Naive B cell (primary cell): ENCODE data around the gene WDSUB1. TPM values are rescaled to one million over a fixed set of nuclear protein-coding genes. Genes with fewer than 3 reads are reported as not detected.
A peak's percentile ranks its signal among the peaks of the same experiment; 100 is the strongest.

ENCODE experiments used
- ATAC-seq, 2 donors: fragments of 150-1000 bp; cut with Tn5 transposase; 2 replicates each; pipeline ENCODE4 v1.10.0; 2021; ENCODE audit warnings: low read depth in 2 of 2, mild to moderate bottlenecking in 2 of 2, moderate library complexity in 2 of 2
- DNase-seq: peaks from one replicate; pipeline ENCODE4 v3.0.0; 2022
- H3K27ac Mint-ChIP-seq, 6 donors: one replicate each; pipeline ENCODE4 v1.8.0; 2020 to 2022; ENCODE audit warnings: mild to moderate bottlenecking in 6 of 6, mixed read lengths in 6 of 6, moderate library complexity in 5 of 6, inconsistent platforms in 2 of 6
- H3K27me3 Mint-ChIP-seq, 3 donors: one replicate each; pipeline ENCODE4 v1.8.0; 2021 to 2022; ENCODE audit warnings: mixed read lengths in 3 of 3, mild to moderate bottlenecking in 1 of 3
- H3K36me3 Mint-ChIP-seq, 2 donors: one replicate each; pipeline ENCODE4 v1.8.0; 2020 to 2022; ENCODE audit warnings: mixed read lengths in 2 of 2, inconsistent platforms in 1 of 2, mild to moderate bottlenecking in 1 of 2
- H3K4me1 Mint-ChIP-seq, 3 donors: one replicate each; pipeline ENCODE4 v1.8.0; 2020 to 2022; ENCODE audit warnings: mixed read lengths in 3 of 3, inconsistent platforms in 1 of 3, mild to moderate bottlenecking in 1 of 3, moderate library complexity in 1 of 3
- H3K4me3 Mint-ChIP-seq, 8 donors: one replicate each; pipeline ENCODE4 v1.8.0; 2020 to 2022; ENCODE audit warnings: mild to moderate bottlenecking in 8 of 8, mixed read lengths in 8 of 8, moderate library complexity in 8 of 8, inconsistent platforms in 2 of 8
- H3K9me3 Mint-ChIP-seq, 7 donors: one replicate each; pipeline ENCODE4 v1.8.0; 2020 to 2022; ENCODE audit warnings: mixed read lengths in 7 of 7, mild to moderate bottlenecking in 5 of 7, inconsistent platforms in 2 of 7, moderate library complexity in 1 of 7
- polyA plus RNA-seq, 6 donors: library from polyadenylated mRNA; unstranded; fragments of 300-500 nt; fragmentation: Illumina TruSeq; gene quantifications; one replicate each; pipeline ENCODE4 v1.2.3, GENCODE V29; 2021; ENCODE audit warnings: low read depth in 6 of 6

Gene WDSUB1
- polyA plus RNA-seq, 6 donors from 2014 or later, result 19.6 to 33.8 (median 25.9) TPM

DNA sequence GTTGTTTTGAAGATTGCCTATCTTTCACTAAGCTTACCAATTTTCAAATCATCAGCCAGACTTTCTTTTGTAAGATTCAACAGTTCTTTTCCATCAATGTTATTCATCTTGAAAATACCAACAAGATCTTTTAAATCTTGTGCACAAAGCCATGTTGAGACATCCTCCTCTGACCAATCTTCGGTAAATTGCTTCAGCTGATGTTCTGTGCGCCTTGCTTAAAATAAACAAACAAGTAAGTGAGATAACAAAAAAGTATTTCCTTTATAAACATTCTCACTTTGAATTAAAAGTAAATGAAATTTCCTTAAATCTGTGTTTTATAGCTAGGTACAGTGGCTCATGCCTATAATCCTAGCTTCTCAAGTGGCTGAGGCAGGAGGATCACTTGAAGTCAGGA lies 30.3 kb downstream of the WDSUB1 start:
- no peak for ATAC-seq
- no peak overlapping the region for H3K4me3 Mint-ChIP-seq

DNA sequence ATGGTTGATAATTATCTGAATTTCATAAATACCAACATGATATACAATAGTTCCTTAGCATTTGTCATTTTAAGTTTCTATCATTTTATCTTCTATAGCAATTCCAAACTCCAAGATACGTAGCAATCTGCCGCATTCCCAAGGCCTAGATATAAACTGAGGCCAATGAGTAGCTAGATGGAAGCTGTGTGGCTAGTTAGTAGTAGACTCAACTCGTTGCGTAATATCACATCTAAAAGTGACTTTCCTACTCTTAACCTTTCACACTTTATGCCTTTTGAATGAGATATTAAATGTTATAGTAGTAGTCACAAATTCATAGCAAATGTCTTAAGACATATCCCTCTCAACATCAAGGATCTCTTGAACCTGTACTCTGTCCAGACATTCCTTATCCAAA lies 33.6 kb downstream of the WDSUB1 start:
- H3K27ac Mint-ChIP-seq, result peak overlapping the region in 1 of 6 donors; percentile 49
- H3K4me3 Mint-ChIP-seq, result no peak overlapping the region
- H3K4me1 Mint-ChIP-seq, result peaks cover 8 to 25% (median 19%) of the 10 kb centered on the region in 3 donors
- no peak for DNase-seq
- no peak for ATAC-seq
- H3K36me3 Mint-ChIP-seq, result peaks cover 10 to 17% of the 10 kb centered on the region in 2 donors
- H3K27me3 Mint-ChIP-seq, result no peaks in the 10 kb centered on the region
- H3K9me3 Mint-ChIP-seq, result no peaks in the 10 kb centered on the region

More for the DNA sequence above, 30.3 kb downstream of the WDSUB1 start:
- no peaks in the 10 kb centered on the region for H3K9me3 Mint-ChIP-seq
- H3K27ac Mint-ChIP-seq, result no peak overlapping the region
- H3K27me3 Mint-ChIP-seq, result no peaks in the 10 kb centered on the region
- peaks cover 10 to 13% of the 10 kb centered on the region in 2 donors for H3K36me3 Mint-ChIP-seq
- peaks cover 0 to 9% (median 0%) of the 10 kb centered on the region in 3 donors for H3K4me1 Mint-ChIP-seq
- no peak for DNase-seq

DNA sequence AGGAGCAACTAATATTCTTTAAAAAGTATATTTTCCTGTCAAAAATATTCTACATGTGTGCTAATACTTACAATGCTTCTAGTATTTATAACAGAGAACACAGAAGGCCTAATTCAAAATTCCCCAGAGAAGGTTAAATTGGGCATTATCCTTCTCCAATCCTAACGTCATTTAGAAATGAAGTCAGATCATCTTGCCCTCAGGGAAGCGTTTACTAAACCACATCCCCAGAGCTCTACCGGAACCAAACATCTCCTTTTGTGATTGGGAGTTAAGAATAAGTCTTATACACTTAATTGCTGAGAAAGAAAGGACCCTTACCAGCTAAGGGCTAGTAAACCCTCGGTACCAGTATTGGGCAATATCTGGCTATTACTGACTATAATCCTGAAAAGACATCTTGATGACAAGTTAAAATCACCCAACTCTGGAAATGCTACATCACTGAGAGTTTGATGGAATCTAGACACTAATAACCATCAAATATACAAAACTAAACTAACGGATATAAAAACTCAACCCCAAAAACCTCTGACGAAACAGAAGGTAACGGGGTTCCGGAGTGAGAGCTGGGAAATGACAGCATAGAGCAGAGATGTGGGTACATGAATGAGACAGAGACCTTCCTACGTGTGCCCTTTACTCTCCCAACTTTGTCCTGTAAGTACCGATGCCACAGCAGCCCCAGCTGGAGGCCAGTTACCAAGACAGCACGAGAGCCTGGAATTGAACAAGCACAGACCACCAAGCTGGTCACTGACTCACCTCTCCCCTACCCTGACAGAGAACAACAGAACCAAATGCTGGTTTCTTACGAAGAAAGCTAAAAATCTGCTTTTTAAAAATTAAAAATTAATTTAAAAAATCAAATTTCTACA lies 35.0 kb downstream of the WDSUB1 start:
- H3K27me3 Mint-ChIP-seq, result no peaks in the 10 kb centered on the region
- H3K9me3 Mint-ChIP-seq, result peaks cover 0 to 8% (median 0%) of the 10 kb centered on the region in 7 donors
- no peak overlapping the region for H3K27ac Mint-ChIP-seq
- no peak for DNase-seq
- peaks cover 8 to 25% (median 19%) of the 10 kb centered on the region in 3 donors for H3K4me1 Mint-ChIP-seq
- H3K4me3 Mint-ChIP-seq, result no peak overlapping the region
- no peak for ATAC-seq
- H3K36me3 Mint-ChIP-seq, result peaks cover 10 to 29% of the 10 kb centered on the region in 2 donors

DNA sequence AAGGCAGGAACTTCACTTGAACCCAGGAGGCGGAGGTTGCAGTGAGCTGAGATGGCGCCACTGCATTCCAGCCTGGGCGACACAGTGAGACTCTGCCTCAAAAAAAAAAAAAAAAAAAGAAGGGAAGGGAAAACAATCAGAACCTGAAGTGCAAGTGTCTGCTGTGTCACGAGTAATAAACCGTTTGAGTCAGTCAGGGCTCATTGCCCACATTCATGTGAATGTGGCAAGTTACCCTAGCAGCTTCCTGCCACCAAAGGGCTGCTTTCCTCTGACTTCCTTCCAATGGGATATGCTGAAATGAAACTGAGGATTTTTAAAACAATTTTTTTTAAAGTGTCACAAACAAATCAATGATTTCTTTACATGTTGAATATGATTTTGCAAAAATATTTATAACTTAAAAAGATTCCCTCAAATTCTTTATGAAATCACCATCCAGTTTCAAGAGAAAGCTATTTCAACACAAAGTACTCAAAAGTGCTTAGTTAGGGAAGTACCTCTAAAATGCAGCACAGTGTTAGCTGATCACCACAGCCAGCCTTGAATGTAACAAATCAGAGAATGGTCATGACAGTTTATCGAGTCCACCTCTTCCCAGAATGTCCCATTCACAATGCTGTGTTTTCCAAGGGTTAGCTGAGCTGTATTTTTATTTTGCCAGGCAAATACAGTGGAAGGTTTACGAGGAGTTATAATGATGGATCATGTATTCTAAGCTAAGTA lies 36.4 kb downstream of the WDSUB1 start:
- no peaks in the 10 kb centered on the region for H3K27me3 Mint-ChIP-seq
- H3K4me1 Mint-ChIP-seq, result peaks cover 8 to 30% (median 19%) of the 10 kb centered on the region in 3 donors
- ATAC-seq (peak; percentile 71 to 82), DNase-seq (peak; percentile 20)
- H3K4me3 Mint-ChIP-seq, result peak overlapping the region in 2 of 8 donors; percentile 45 to 77
- H3K9me3 Mint-ChIP-seq, result peaks cover 0 to 8% (median 3%) of the 10 kb centered on the region in 7 donors
- peaks cover 19 to 38% of the 10 kb centered on the region in 2 donors for H3K36me3 Mint-ChIP-seq
- peak overlapping the region in 5 of 6 donors; percentile 12 to 81 (median 69) for H3K27ac Mint-ChIP-seq

DNA sequence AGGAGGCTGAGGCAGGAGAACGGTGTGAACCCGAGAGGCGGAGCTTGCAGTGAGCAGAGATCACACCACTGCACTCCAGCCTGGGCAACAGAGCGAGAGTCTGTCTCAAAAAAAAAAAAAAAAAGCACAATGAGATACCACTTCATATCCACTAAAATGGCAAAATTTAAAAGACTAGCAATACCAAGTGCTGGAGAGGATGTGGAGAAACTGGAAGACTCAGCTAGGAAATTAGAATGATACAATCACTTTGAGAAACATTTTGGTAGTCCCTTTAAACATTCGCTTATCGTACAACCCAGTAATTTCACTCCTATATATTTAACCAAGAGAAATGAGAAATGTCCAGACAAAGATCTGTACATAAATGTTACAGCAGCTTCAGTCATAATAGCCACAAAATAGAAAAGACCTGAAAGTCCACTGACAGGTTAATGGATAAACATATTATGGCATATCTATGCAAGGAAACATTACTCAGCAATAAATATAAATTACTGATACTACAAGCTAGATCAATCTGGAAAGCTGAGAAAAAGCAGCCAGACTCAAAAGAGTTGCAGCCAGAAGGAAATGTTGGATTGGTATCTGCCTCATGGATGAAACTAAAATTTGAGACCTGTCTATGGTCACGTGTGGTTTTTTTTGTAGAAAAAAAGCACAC lies 40.0 kb downstream of the WDSUB1 start:
- DNase-seq (no peak), ATAC-seq (no peak)
- no peaks in the 10 kb centered on the region for H3K27me3 Mint-ChIP-seq
- peaks cover 31 to 56% of the 10 kb centered on the region in 2 donors for H3K36me3 Mint-ChIP-seq
- peaks cover 0 to 8% (median 3%) of the 10 kb centered on the region in 7 donors for H3K9me3 Mint-ChIP-seq
- peak overlapping the region in 1 of 6 donors; percentile 47 for H3K27ac Mint-ChIP-seq
- H3K4me3 Mint-ChIP-seq, result no peak overlapping the region
- peaks cover 11 to 23% (median 19%) of the 10 kb centered on the region in 3 donors for H3K4me1 Mint-ChIP-seq

DNA sequence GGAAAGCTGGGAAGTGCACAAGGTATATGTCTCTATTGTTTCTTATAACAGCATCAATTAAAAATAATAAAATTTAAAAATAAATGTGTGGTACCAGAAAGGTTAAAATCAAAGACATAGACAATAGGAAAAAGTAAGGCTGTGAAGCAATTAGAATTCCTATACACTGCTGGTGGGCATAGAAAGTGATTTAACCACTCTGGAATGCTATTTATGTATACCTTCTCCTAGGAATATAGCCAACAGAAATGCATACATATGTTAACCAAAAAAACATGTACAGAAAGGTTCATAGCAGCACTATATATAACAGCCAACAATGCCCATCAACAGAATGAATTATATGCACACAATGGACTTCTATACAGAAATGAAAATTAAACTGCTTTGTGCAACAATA lies 43.0 kb downstream of the WDSUB1 start:
- H3K9me3 Mint-ChIP-seq, result peaks cover 0 to 8% (median 3%) of the 10 kb centered on the region in 7 donors
- peak overlapping the region in 2 of 6 donors; percentile 4 to 13 for H3K27ac Mint-ChIP-seq
- H3K36me3 Mint-ChIP-seq, result peaks cover 45 to 74% of the 10 kb centered on the region in 2 donors
- peaks cover 0 to 5% (median 3%) of the 10 kb centered on the region in 3 donors for H3K4me1 Mint-ChIP-seq
- H3K27me3 Mint-ChIP-seq, result no peaks in the 10 kb centered on the region
- H3K4me3 Mint-ChIP-seq, result no peak overlapping the region
- ATAC-seq (no peak), DNase-seq (no peak)

DNA sequence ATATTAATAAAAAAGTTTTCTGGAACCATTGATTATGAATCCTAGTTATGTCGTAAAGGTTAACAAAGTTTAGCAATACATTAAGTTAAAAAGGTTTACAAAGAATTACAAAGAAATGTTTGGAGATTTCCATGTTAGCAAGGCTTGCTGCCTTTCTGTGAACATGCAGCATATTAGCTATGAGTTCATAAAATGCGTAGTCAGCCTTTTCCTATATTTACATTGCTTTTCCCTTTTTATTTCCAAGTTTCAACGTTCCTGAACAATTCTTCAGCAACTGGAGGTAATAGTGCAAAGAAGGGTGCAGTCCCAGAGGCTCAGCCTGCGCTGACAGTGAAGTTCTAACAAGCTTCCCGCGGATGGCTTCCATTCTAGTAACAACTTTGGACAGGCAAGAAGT lies 51.6 kb downstream of the WDSUB1 start:
- no peak overlapping the region for H3K27ac Mint-ChIP-seq
- H3K27me3 Mint-ChIP-seq, result no peaks in the 10 kb centered on the region
- ATAC-seq (no peak), DNase-seq (no peak)
- H3K4me1 Mint-ChIP-seq, result no peaks in the 10 kb centered on the region
- peaks cover 1 to 19% of the 10 kb centered on the region in 2 donors for H3K36me3 Mint-ChIP-seq
- H3K9me3 Mint-ChIP-seq, result no peaks in the 10 kb centered on the region
- H3K4me3 Mint-ChIP-seq, result no peak overlapping the region

DNA sequence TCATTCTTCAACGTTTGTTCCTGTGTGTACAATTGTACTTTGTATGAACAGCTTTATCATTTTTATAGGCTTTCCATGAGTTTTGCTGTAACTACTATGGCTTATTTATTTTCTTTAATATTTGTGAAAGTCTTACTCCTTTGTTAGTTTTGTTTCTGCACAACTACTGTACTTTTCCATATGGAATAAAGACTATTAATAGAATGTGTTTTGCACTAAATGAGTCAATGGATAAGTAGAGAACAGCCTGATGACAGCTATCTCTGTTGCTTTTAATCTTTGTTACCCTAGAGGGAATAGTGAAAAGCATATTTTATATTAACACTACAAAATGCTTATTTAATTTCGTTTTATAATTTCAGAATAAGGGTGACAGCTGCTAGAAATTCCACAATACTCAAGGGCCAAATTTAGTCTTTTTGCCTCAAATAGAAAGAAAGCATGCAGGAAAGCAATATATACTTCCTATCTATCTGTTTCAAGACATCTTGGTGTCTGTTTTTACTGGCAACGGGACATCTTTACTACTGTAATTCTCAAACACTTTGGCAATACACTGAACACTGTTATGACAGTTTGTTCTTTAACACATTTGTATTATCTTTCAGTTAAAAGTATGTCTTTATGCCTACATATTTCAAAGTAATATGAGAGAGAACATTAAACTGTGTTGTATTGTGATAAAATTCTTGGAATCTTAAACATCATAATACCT lies 53.9 kb downstream of the WDSUB1 start:
- Mint-ChIP-seq H3K36me3 (peaks cover 0 to 6% of the 10 kb centered on the region in 2 donors), H3K4me3 (no peak overlapping the region), H3K27me3 (no peaks in the 10 kb centered on the region), H3K4me1 (no peaks in the 10 kb centered on the region), H3K27ac (no peak overlapping the region), H3K9me3 (no peaks in the 10 kb centered on the region)
- DNase-seq (no peak), ATAC-seq (no peak)

DNA sequence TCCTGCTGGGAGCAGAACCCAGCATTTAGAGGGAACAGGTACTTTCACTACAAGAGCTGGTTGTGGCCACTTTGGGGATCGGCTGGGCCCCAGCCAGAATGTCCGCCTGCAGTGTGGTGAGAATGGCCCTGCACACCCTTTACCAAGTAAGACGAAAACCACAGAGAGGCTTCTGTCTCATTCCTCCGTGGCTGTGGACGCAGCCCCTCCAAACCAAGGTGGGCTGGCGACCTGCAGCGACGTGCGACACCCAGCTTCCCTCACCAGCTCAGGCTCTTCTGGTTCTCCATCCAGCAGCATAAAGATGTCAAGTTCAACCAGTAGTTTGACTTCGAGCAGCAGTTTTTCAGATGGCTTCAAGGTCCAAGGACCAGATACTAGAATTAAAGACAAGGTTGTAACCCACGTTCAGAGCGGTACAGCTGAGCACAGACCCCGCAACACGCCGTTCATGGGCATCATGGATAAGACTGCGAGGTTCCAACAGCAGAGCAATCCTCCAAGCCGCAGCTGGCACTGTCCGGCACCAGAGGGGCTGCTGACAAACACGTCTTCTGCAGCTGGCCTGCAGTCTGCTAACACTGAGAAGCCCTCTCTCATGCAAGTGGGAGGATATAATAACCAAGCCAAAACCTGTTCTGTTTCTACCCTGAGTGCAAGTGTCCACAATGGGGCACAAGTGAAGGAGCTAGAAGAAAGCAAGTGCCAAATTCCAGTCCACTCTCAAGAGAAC lies 56.2 kb downstream of the WDSUB1 start:
- no peak for DNase-seq
- H3K36me3 Mint-ChIP-seq, result peaks cover 0 to 6% of the 10 kb centered on the region in 2 donors
- H3K4me1 Mint-ChIP-seq, result no peaks in the 10 kb centered on the region
- H3K9me3 Mint-ChIP-seq, result no peaks in the 10 kb centered on the region
- peak overlapping the region in 2 of 6 donors; percentile 11 to 39 for H3K27ac Mint-ChIP-seq
- no peak for ATAC-seq
- no peaks in the 10 kb centered on the region for H3K27me3 Mint-ChIP-seq
- H3K4me3 Mint-ChIP-seq, result no peak overlapping the region

DNA sequence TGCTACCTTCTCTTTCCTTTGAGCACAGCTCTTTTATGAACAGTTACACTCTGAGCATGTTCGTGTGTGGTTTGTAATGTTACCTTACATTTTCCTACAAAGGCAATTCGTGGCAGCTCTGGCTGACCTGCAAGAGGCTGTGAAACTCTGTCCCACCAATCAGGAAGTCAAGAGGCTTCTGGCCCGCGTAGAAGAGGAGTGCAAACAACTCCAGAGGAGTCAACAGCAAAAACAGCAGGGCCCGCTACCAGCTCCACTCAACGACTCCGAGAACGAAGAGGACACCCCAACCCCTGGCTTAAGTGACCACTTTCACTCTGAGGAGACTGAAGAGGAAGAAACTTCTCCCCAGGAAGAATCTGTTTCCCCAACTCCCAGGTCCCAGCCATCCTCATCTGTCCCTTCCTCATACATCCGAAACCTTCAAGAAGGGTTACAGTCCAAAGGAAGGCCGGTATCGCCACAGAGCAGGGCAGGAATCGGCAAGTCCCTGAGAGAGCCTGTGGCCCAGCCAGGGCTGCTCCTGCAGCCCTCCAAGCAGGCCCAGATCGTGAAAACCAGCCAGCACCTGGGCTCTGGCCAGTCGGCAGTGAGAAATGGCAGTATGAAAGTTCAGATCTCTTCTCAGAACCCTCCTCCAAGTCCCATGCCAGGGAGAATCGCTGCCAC lies 56.9 kb downstream of the WDSUB1 start:
- Mint-ChIP-seq H3K27me3 (no peaks in the 10 kb centered on the region), H3K9me3 (no peaks in the 10 kb centered on the region), H3K4me3 (no peak overlapping the region), H3K27ac (peak overlapping the region in 2 of 6 donors; percentile 12 to 51), H3K4me1 (no peaks in the 10 kb centered on the region), H3K36me3 (peaks cover 0 to 6% of the 10 kb centered on the region in 2 donors)
- ATAC-seq (no peak), DNase-seq (no peak)

DNA sequence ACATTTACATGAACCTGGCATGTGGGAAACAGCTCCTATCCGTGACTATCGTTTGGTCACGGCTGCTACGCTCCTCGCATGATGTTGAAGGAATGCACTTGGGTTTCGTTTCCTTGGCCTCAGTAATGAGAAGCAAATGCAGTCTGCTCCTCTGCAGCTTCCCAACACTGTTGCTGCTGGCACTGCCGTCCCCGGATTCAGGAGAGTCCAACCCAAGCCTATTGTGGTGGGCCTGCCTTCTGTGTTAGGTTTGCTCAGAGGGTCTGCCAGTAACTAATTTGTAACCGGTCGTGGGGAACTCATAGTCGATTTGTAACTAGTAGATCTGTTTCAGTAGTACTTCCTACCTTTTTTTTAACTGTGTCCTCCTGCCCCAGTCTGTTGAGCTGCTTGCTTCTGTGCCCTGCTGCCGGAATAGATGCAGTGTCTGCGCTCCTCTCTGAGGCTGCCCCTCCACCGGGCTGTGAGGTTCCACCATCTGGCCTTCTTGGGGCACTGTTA lies 58.4 kb downstream of the WDSUB1 start:
- Mint-ChIP-seq H3K4me3 (no peak overlapping the region), H3K27ac (peak overlapping the region in 5 of 6 donors; percentile 50 to 89 (median 70)), H3K4me1 (no peaks in the 10 kb centered on the region), H3K27me3 (no peaks in the 10 kb centered on the region), H3K9me3 (no peaks in the 10 kb centered on the region), H3K36me3 (peaks cover 0 to 3% of the 10 kb centered on the region in 2 donors)
- ATAC-seq, result no peak
- DNase-seq, result no peak

DNA sequence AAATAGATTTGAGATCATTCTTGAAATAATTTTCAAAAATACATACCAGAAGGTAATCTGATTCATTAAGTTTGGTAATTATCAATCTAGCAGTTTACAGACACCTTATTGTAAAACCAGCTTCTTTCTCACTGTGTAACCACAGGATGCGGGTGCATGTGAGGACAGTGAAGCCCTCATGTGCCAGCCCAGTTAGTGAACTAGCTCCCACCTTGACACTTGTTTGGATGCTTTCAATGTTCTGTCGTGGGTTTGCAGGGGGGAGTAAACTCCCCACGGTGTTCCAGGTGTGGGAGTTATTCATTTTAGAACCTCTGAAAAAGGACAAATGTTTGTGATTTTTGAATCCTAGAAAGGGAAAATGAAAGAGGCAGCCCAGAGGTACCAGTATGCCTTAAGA lies 59.0 kb downstream of the WDSUB1 start:
- no peaks in the 10 kb centered on the region for H3K4me1 Mint-ChIP-seq
- ATAC-seq (no peak), DNase-seq (no peak)
- peak overlapping the region in 1 of 6 donors; percentile 22 for H3K27ac Mint-ChIP-seq
- no peak overlapping the region for H3K4me3 Mint-ChIP-seq
- H3K36me3 Mint-ChIP-seq, result no peaks in the 10 kb centered on the region
- no peaks in the 10 kb centered on the region for H3K9me3 Mint-ChIP-seq
- no peaks in the 10 kb centered on the region for H3K27me3 Mint-ChIP-seq
